Stimulated activated CD4-positive, alpha-beta T cell treated with anti-CD3 and anti-CD28 coated beads, Interleukin-12 subunit alpha, Interleukin-12 subunit beta, amount 100 ng/mL, for 48 hours (primary cell): ENCODE results near the gene FBXO5.

Experiments used
- DNase-seq, 3 donors: peaks; one replicate each; pipeline ENCODE4 v3.0.0-alpha.2; 2020; ENCODE audit warnings: low read depth in 2 of 3, low spot score in 1 of 3

Gene FBXO5

GRCh38 chr6:152952045-152952444 is 30.8 kb downstream of the FBXO5 start:
- no peak for DNase-seq

- DNase-seq: no peak
Observed at GRCh38 chr6:152950240-152950639, 32.6 kb downstream of the FBXO5 start.

GRCh38 chr6:152948150-152948768 is 34.6 kb downstream of the FBXO5 start:
- DNase-seq: no peak

GRCh38 chr6:152946995-152947394 is 35.8 kb downstream of the FBXO5 start:
- no peak for DNase-seq

GRCh38 chr6:152946484-152946883 is 36.4 kb downstream of the FBXO5 start:
- no peak for DNase-seq

- DNase-seq: no peak
Observed at GRCh38 chr6:152943260-152943897, 39.5 kb downstream of the FBXO5 start.

- DNase-seq: no peak
Observed at GRCh38 chr6:152942319-152942869, 40.4 kb downstream of the FBXO5 start.

- DNase-seq: no peak
Observed at GRCh38 chr6:152941746-152942145, 41.1 kb downstream of the FBXO5 start.

- DNase-seq: no peak
Observed at GRCh38 chr6:152932865-152933264, 50.0 kb downstream of the FBXO5 start.

GRCh38 chr6:152922706-152923105 is 60.1 kb downstream of the FBXO5 start:
- DNase-seq: no peak
